Measurements from ENCODE around the gene FSIP2.
"Not testable (repeated sequence)": the region's sequence is repeated elsewhere in the genome, so short reads cannot be mapped to it uniquely, and the experiment has no call there.

The FSIP2 gene

DNA sequence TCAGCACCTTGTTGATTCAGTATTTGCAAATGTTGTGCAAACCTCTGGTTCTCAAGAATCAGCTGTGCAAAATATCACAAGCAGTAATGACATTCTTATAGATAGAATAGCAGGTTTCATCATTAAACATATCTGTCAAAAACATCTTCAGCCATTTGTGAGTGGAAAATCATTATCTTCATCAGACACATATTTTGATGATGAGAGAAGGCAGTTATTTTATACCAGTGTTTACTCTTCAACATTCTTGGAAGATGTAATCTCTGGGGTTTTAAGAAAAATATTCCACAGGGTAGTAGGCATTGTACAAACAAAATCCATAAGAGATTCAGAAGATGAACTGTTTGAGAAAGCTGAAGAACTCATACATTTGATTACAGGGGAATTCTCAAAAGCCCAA is 64.3 kb downstream of the FSIP2 start:
- no peak for DNase-seq (ENCODE audit: low spot score)

DNA sequence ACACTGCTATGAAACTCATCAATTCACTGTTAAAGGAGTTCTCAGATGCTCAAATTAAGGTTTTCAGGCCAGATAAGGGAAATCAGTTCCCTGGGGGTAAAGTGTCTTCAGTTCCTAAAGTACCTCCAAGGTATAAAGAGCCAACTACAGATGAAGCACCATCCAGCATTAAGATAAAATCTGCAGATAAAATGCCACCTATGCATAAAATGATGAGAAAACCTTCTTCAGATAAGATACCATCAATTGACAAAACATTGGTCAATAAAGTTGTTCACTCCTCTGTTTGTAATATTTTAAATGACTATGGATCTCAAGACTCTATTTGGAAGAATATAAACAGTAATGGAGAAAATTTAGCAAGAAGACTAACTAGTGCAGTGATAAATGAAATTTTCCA is 68.2 kb downstream of the FSIP2 start:
- DNase-seq (ENCODE audit: low spot score) = no peak

DNA sequence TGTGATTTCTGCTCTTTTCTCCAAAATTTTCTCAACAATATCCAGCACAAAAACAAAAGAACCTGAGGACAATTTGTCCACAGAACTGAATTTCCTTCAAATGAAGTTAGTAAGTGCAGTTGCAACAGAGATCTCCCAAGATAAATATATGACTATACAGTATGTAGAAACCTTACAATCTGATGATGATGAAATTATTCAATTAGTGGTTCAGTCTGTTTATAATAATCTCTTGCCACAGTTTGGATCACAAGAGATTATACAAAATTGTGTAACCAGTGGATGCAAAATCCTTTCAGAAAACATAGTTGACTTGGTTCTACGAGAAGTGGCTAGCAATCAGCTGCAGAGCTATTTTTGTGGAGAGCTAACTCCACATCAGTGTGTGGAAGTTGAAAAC is 68.7 kb downstream of the FSIP2 start:
- no peak for DNase-seq (ENCODE audit: low spot score)

DNA sequence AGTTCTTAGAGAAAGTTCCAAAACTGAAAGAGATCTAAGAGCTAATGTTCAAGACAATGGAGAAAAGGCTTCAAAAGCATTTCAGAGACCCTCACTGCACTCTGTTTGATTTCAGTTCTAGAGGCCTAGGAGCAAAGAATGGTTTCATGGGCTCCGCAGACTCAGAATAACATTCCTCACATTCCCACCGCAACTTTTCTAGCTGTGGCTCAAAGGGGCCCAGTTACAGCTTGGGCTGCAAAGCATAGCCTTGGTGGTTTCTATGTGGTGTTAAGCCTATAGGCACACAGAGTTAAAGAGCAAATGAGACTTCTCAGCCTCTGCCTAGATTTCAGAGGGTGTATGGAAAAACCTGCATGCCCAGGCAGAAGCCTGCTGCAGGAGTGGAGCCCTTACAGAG is 73.0 kb downstream of the FSIP2 start:
- DNase-seq (ENCODE audit: low spot score) = no peak

DNA sequence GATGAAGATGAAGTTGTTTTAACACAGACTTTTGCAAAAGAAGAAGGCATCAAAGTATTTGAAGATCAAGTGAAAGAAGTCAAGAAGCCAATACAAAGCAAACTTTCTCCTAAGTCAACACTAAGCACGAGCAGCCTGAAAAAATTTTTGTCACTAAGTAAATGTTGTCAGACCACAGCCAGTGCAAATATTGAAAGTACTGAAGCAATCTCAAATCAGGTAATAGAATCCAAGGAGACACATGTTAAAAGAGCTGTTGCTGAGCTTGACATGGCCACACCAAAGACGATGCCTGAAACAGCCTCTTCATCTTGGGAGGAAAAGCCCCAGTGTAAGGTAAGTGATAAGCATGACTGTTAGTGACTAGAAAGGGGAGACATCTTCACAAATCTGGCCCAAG is 75.1 kb downstream of the FSIP2 start:
- no peak for DNase-seq (ENCODE audit: low spot score)

DNA sequence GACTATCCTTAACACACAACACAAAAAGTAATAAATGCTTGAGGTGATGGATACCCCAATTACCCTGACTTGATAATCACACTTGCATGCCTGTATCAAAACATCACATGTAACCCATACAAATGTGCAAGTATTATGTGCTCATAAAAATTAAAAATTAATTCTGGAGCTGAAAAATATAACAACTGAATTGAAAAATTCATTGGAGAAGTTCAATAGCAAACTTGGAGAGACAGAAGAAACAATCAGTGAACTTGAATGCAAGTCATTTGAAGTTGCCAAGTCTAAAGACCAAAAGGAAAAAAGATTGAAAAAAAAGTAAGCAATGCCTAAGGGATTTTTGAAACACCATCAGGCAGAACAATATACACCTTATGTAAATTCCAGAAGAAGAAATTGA is 79.4 kb downstream of the FSIP2 start:
- no peak for DNase-seq (ENCODE audit: low spot score)

DNA sequence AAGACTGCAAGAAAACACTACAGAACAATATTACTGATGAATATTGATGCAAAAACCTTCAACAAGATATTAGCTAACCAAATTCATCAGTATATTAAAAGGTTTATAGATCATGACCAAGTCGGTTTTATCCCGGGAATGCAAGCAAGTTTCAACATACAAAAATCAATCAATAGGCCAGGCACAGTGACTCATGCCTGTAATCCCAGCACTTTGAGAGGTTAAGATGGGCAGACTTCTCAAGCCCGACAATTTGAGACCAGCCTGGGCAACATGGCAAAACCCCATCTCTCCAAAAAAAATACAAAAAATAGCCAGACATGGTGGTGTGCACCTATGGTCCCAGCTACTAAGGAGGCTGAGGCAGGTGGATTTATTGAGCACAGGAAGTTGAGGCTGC is 82.9 kb downstream of the FSIP2 start:
- DNase-seq (ENCODE audit: low spot score) = no peak

DNA sequence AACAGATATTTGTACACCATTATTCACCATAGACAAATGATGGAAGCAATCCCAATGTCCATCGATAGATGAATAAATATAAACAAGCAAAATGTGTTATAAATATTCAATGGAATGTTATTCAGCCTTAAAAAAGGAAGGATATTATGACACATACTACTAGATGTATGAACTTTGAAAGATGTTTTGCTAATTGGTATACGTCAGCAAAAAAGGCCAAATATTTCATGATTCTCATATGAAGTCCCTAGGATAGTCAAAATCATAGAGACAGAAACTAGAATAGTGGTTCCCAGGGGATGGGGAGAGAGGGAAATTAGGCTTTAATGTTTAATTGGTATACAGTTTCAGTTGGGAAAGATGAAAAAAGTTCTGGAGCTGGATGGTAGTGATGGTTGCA is 85.2 kb downstream of the FSIP2 start:
- no peak for DNase-seq (ENCODE audit: low spot score)

DNA sequence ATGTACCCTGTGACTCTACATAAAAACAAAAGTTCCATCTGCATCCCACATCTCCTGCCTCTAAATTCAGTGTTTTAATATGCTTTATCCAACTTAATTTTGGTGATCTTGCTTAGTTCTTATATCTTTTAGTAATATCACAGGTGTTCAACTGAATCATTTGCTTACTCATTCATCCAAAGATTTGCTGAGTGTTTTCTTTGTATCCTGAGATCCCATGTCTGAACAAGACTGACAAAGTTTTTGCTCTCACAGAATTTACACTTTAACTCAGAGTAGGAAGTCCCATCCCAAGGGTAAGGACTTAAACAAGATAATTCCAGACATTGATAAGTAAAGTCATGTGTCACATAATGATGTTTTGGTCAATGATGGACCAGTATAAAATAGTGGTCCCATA is 87.0 kb downstream of the FSIP2 start:
- no peak for DNase-seq (ENCODE audit: low spot score)

DNA sequence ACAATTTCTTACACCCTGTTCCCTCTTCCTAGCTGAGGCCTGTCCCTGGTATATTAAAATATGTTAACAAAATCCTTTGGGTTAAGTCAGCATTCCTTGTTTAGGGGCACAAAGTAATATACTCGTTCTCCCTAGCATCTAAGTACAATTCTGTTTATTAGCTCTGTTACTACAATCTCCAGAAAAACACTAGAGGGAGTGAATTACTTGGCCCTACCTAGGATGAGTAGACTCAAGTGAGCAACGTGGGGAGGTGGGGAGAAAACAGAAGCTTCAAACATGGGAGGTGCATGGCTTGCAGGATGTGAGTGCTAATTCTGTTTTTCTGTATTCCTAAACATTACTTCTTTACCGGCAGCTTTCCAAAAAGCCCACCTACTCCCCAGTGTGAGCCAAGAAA is 89.7 kb downstream of the FSIP2 start:
- DNase-seq (ENCODE audit: low spot score) = no peak

DNA sequence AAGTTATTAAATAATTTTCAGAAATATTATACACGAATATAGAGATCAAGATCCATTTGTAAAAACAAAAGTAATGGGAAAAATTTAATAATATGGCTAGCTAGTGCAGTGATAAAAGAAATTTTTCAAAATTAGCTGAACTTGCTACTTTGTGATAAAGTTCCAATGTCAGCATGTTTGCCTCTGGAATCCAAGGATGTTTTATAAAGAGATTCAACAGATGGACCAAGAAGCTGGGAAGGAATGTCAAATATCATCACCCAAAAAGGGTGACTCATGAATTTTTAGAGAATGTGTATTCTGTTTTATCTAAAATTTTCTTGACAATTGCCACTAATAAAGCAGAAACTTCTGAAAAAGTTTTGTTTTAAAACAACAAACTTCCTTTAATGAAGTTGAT is 95.3 kb downstream of the FSIP2 start:
- no peak for DNase-seq (ENCODE audit: low spot score)

DNA sequence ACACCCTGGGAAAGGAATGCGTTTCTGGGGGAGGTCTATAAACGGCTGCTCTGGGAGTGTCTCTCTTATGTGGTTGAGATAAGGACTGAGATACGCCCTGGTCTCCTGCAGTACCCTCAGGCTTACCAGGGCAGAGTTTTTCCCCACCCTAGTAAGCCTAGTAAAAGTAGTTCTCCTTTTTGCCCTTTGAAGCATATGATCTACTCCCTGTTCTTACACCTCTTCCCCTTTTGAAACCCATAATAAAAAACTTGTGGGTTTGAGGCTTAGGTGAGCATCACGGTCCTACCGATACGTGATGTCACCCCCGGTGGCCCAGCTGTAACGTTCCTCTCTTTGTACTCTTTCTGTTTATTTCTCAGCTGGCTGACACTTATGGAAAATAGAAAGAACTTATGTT is 97.4 kb downstream of the FSIP2 start:
- DNase-seq (ENCODE audit: low spot score) = no peak

DNA sequence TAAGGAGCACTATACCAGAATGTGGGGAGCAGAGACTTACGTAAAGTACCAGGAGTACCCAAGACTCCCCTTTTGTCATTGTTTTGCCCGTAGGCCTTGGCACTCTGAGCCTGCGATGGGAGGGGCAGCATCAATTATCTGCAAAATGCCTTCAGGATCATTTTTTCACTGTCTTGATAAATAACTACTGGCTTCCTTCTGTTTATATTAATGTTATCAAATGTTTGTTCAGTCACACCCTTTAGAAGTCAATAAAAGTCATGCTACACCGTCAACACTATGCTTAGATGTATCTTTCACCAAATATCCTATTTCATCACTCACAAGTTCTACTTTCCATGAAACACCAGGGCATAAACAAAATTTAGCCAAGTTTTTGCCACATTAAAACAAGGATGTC is 116.3 kb downstream of the FSIP2 start:
- no peak for DNase-seq (ENCODE audit: low spot score)

DNA sequence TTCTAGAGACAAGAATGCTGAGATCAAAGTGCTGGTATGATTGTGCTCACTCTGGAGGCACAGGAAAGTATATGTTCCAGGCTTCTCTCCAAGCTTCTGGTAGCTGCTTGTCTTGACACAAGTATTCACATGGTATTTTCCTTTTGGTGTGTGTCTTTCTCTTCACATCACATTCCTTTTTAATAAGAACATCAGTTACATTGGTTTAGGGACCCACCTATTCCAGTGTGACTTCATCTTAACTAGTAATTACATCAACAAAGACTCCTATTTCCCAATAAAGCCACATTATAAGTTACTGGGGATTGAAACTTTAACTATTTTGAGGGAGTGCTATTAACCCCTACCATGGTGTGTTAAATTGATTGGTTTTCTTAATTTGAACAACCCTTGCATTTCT is 119.1 kb downstream of the FSIP2 start:
- no peak for DNase-seq (ENCODE audit: low spot score)

DNA sequence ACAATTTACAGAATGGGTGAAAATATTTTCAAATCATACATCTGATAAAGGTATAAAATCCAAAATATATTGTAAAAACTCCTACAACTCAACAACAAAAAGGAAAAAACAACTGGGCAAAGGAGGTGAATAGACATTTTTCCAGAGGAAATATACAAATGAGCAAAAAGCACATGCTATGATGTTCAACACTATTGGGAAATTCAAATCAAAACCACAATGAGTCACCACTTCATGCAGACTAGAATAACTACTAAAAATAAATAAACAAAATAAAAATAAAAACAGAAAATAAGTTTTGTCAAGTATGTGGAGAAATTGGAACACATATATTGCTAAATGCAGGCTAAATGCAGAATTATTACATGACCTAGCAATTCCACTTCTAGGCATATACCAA is 120.9 kb downstream of the FSIP2 start:
- no peak for DNase-seq (ENCODE audit: low spot score)

DNA sequence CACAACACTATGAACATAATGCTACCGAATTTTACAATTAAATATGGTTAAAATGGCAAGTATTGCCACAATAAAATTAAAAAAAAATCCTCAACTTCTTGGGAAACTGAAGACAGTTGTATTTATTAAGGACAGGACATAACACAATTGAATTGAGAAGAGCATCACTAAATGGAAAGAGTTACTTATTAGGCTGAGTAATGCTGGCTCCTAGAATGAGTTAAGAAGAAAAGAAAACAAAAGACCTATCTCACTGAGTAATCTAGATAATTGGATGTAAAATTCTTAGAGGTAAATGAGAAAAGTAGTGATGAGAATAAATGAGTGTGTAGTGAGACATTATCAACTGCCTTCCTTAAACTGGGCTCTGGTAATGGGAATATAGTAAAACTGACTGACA is 121.7 kb downstream of the FSIP2 start:
- no peak for DNase-seq (ENCODE audit: low spot score)

DNA sequence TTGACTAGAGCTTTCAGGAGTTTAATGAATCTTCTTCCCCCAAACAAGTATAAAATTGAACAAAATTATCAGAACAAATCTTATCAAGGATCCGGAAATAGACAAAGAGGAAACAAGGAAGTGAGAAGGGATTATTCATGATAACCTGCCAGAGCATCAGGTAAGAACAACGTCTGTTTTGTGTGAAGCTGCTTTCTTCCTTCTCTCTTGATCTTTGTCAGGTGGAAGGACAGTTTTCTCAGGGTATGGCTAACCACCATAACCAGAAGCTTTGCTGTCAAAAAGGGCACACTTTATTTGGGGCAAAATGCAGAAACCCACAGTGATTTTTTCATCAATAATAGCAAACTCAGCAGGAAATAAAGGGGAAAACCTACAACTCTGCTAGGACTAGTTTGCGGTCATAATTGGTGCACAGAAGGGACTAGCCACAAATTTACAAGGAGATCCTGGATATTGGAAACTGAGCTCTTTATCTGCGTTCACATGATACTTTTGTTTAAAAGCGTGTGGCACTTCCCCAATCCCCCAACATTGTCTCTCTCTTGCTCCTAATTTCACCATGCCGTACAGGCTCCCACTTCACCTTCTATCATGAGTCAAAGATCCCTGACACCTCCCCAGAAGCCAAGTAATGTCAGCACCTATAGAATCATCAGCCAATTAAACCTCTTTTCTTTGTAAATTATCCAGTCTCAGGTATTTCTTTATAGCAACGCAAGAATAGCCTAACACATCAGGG is 124.2 kb downstream of the FSIP2 start:
- DNase-seq (ENCODE audit: low spot score) = no peak

DNA sequence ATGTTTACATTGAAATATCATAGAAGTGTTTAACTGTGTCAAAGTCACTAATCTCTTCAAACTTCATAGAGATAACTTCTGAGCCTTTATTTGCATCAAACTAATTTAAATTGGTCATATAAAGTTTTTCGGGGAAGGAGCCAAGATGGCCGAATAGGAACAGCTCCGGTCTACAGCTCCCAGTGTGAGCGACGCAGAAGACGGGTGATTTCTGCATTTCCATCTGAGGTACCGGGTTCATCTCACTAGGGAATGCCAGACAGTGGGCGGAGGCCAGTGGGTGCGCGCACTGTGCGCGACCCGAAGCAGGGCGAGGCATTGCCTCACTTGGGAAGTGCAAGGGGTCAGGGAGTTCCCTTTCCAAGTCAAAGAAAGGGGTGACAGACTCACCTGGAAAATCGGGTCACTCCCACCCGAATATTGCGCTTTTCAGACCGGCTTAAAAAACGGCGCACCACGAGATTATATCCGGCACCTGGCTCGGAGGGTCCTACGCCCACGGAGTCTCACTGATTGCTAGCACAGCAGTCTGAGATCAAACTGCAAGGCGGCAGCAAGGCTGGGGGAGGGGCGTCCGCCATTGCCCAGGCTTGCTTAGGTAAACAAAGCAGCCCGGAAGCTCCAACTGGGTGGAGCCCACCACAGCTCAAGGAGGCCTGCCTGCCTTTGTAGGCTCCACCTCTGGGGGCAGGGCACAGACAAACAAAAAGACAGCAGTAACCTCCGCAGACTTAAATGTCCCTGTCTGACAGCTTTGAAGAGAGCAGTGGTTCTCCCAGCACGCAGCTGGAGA is 126.1 kb downstream of the FSIP2 start:
- not testable (repeated sequence) for DNase-seq (ENCODE audit: low spot score)

DNA sequence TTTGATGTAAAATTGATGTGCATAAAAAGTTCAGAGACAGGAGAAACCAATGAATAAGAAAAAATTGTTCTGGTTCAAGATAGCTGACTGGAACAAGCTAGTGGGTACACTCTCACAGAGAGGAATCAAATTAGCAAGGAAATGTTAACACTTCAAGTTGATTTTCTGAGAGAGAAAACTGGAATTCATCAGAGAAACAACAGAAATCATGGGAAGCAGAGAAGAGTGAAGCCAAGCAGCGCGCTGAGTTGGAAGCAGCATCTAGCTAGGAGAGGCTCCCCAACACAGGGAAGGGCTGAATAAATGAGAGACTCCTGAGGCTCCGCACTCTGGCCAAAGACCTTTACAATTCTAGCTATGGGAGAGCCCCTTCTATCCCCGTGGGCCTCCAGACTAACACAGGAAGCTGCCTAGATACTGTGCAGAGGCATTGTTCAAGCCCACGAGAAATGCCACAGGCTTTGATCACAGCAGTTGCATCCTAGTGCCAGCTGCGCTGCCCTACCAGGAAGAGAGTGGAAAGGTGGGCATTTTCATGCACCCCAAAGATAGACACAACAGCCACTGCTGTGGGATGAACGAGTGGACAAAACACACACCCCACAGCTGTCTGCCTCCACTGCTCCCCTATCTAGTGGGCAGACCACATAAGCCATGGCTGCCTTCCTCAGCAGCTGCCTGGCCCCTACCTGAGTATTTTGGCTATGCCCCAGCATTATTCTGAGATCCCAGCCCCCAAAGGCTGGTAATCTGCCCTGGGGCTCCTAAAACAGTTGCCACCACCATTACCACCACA is 136.7 kb downstream of the FSIP2 start:
- no peak for DNase-seq (ENCODE audit: low spot score)

DNA sequence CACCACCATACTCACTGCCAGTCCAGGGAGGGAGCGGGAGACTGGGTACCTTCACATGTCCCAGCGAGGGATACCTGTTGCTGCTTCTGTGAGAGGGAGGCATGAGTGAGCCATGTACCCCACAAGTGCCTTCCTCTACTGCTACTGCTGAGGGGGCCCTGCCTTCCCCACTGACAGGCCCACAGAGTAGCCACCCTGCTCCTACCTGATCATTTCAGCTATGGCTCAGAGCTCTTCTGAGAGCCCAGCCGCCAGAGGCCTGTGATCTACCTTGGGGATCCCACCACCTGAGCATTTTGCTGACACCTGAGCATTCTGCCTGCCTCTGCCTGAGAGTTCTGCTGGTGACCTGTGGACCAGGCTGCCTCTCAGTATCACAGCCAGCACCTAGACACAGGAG is 137.6 kb downstream of the FSIP2 start:
- DNase-seq (ENCODE audit: low spot score) = no peak

DNA sequence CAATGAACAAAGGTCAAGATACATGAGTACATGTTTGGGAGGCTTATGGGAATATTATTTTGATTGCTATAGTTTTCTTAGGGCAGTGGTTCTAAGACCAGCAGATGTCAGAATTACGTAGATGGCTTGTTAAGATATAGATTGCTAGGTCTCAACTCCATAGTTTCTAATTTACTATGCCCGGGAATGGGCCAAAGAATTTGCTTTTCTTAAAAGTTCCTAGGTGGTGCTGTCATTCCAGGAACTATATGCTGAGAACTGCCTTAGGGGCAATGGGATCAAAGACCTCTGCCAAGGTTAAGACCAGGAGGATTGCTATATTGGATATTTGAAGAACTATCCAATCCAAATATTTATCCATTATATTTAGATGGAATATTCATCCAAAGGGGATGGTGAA is 141.8 kb downstream of the FSIP2 start:
- no peak for DNase-seq (ENCODE audit: low spot score)

Data from CD4-positive, alpha-beta T cell treated with Interleukin-6 at 100 ng/mL for 8 hours (primary cell).